IMR-90 (cell line): Measurements from ENCODE around the gene GNL2. TPM values are rescaled to one million over a fixed set of nuclear protein-coding genes. Genes with fewer than 3 reads are reported as not detected.

Experiments used
- ATAC-seq: fragments of 200-7000 bp; cut with Tn5 transposase; 2 replicates; pipeline ENCODE4 v1.9.1; 2020; ENCODE audit warnings: low read depth, mild to moderate bottlenecking, moderate library complexity
- BruUV-seq: library from RNA; stranded (reverse); fragments of 400-500 nt; replicated peaks from 2 replicates; lab custom pipeline; 2021; lab: Mats Ljungman, UMichigan
- CTCF ChIA-PET: fragments of 300-600 bp; formaldehyde crosslinking; extraction: SDS; loops from one replicate; lab custom pipeline; 2021; ENCODE audit warnings: antibody characterized with exemption; lab: Yijun Ruan, JAX
- POLR2A ChIA-PET: fragments of 300-600 bp; sonication (Branson Sonifier 250); formaldehyde crosslinking; loops from one replicate; lab custom pipeline; 2022; ENCODE audit warnings: antibody characterized with exemption; ENCODE audit not compliant: unreplicated experiment; lab: Charles Lee
- DNase-seq: peaks from one replicate; pipeline ENCODE4 v3.0.0; 2013
- H2AFZ ChIP-seq: replicated peaks from 2 replicates; pipeline ENCODE3; 2013; ENCODE audit warnings: low read length, mild to moderate bottlenecking; ENCODE audit not compliant: poor library complexity
- H2AK5ac ChIP-seq: 2 replicates; pipeline ENCODE4 v1.6.1; 2013; ENCODE audit warnings: low read depth, low read length, inconsistent platforms
- H2AK9ac ChIP-seq: replicated peaks from 2 replicates; pipeline ENCODE3; 2013; ENCODE audit warnings: mild to moderate bottlenecking, low read depth, low read length, moderate library complexity; ENCODE audit not compliant: poor library complexity
- H2BK120ac ChIP-seq: 2 replicates; pipeline ENCODE4 v1.6.1; 2013; ENCODE audit warnings: low read depth, low read length, inconsistent platforms
- H2BK15ac ChIP-seq: 3 replicates; pipeline ENCODE4 v1.6.1; 2013; ENCODE audit warnings: low read depth, low read length, inconsistent platforms
- H2BK20ac ChIP-seq: 2 replicates; pipeline ENCODE4 v1.6.1; 2013; ENCODE audit warnings: low read depth, mild to moderate bottlenecking, inconsistent platforms, low read length, moderate library complexity
- H2BK5ac ChIP-seq: 2 replicates; pipeline ENCODE4 v1.6.1; 2013; ENCODE audit warnings: mild to moderate bottlenecking, low read depth, low read length, inconsistent platforms; ENCODE audit not compliant: poor library complexity, severe bottlenecking
- H3K14ac ChIP-seq: replicated peaks from 2 replicates; pipeline ENCODE4 v1.6.1; 2013; ENCODE audit warnings: low read depth, low read length, inconsistent platforms
- H3K18ac ChIP-seq: 2 replicates; pipeline ENCODE4 v1.6.1; 2013; ENCODE audit warnings: low read depth, low read length, control low read depth
- H3K23ac ChIP-seq: 2 replicates; pipeline ENCODE4 v1.6.1; 2013; ENCODE audit warnings: low read depth, low read length, inconsistent platforms
- H3K27ac ChIP-seq: 2 replicates; pipeline ENCODE4 v1.5.1; 2013; ENCODE audit warnings: mild to moderate bottlenecking, control low read depth, low read length; ENCODE audit not compliant: insufficient read depth
- H3K27me3 ChIP-seq: 2 replicates; pipeline ENCODE4 v1.6.1; 2013; ENCODE audit warnings: low read length; ENCODE audit not compliant: control insufficient read depth, insufficient read depth
- H3K36me3 ChIP-seq: 2 replicates; pipeline ENCODE4 v1.6.1; 2013; ENCODE audit warnings: low read length, mixed read lengths; ENCODE audit not compliant: control insufficient read depth, insufficient read depth
- H3K4ac ChIP-seq: 2 replicates; pipeline ENCODE4 v1.6.1; 2013; ENCODE audit warnings: low read depth, low read length, inconsistent platforms
- H3K4me1 ChIP-seq: 2 replicates; pipeline ENCODE4 v1.6.1; 2013; ENCODE audit warnings: low read length, mixed read lengths; ENCODE audit not compliant: control insufficient read depth, insufficient read depth
- H3K4me2 ChIP-seq: 2 replicates; pipeline ENCODE4 v1.6.1; 2013; ENCODE audit warnings: low read depth, mild to moderate bottlenecking, control low read depth, low read length, moderate library complexity
- H3K4me3 ChIP-seq: 2 replicates; pipeline ENCODE4 v1.5.1; 2013; ENCODE audit warnings: low read depth, mild to moderate bottlenecking, control low read depth, low read length, moderate library complexity; ENCODE audit not compliant: insufficient read depth
- H3K56ac ChIP-seq: 2 replicates; pipeline ENCODE4 v1.6.1; 2013; ENCODE audit warnings: low read length, inconsistent platforms; ENCODE audit not compliant: insufficient read depth; ENCODE audit errors: extremely low read depth
- H3K79me1 ChIP-seq, 2 experiments: 2 replicates each; pipeline ENCODE4 v1.6.1; 2013; ENCODE audit warnings: low read length in 2 of 2, inconsistent platforms in 1 of 2, low read depth in 1 of 2
- H3K9ac ChIP-seq: 2 replicates; pipeline ENCODE4 v1.6.1; 2013; ENCODE audit warnings: low read depth, low read length, control low read depth
- H3K9me1 ChIP-seq: 2 replicates; pipeline ENCODE4 v1.6.1; 2013; ENCODE audit warnings: low read length, inconsistent platforms; ENCODE audit not compliant: insufficient read depth
- H3K9me3 ChIP-seq: 2 replicates; pipeline ENCODE4 v1.6.1; 2013; ENCODE audit warnings: low read length; ENCODE audit not compliant: control insufficient read depth, insufficient read depth
- H4K20me1 ChIP-seq: 2 replicates; pipeline ENCODE4 v1.6.1; 2013; ENCODE audit warnings: low read length, inconsistent platforms; ENCODE audit not compliant: insufficient read depth
- H4K5ac ChIP-seq: 2 replicates; pipeline ENCODE4 v1.6.1; 2013; ENCODE audit warnings: mild to moderate bottlenecking, low read depth, low read length, control low read depth
- H4K8ac ChIP-seq, 2 experiments: 2 replicates each; pipeline ENCODE4 v1.6.1; 2013; ENCODE audit warnings: low read depth in 2 of 2, low read length in 2 of 2, control low read depth in 1 of 2, inconsistent platforms in 1 of 2
- H4K91ac ChIP-seq: 2 replicates; pipeline ENCODE4 v1.6.1; 2013; ENCODE audit warnings: low read depth, low read length, inconsistent platforms; ENCODE audit not compliant: insufficient read depth
- BHLHE40 ChIP-seq: fragments of 150-350 bp; IDR thresholded peaks from 2 replicates; pipeline ENCODE4 v1.6.1; 2016; ENCODE audit warnings: mild to moderate bottlenecking, low read depth, low read length
- CEBPB ChIP-seq: IDR thresholded peaks from 2 replicates; pipeline ENCODE4 v1.6.1; 2012; ENCODE audit warnings: low read depth, low read length, improper control_type of control experiment
- CHD1 ChIP-seq: IDR thresholded peaks from 2 replicates; pipeline ENCODE4 v1.6.1; 2012; ENCODE audit warnings: low read depth, low read length, improper control_type of control experiment
- FOS ChIP-seq: fragments of 150-350 bp; IDR thresholded peaks from 2 replicates; pipeline ENCODE4 v1.6.1; 2016; ENCODE audit warnings: low read depth, low read length
- MAFK ChIP-seq: IDR thresholded peaks from 2 replicates; pipeline ENCODE4 v1.6.1; 2012; ENCODE audit warnings: low read depth, low read length, improper control_type of control experiment
- MAZ ChIP-seq: IDR thresholded peaks from 2 replicates; pipeline ENCODE4 v1.6.1; 2012; ENCODE audit warnings: low read depth, mild to moderate bottlenecking, low read length, improper control_type of control experiment, moderate library complexity, borderline replicate concordance
- MXI1 ChIP-seq: IDR thresholded peaks from 2 replicates; pipeline ENCODE4 v1.6.1; 2012; ENCODE audit warnings: low read depth, mild to moderate bottlenecking, low read length, moderate library complexity, borderline replicate concordance
- NFE2L2 ChIP-seq: fragments of 150-350 bp; IDR thresholded peaks from 2 replicates; pipeline ENCODE4 v1.6.1; 2016; ENCODE audit warnings: low read depth, mild to moderate bottlenecking, low read length
- POLR2A ChIP-seq: IDR thresholded peaks from 2 replicates; pipeline ENCODE4 v1.6.1; 2012; ENCODE audit warnings: mild to moderate bottlenecking, low read depth, low read length
- RAD21 ChIP-seq: IDR thresholded peaks from 2 replicates; pipeline ENCODE4 v1.6.1; 2012; ENCODE audit warnings: low read length, improper control_type of control experiment
- RCOR1 ChIP-seq: IDR thresholded peaks from 2 replicates; pipeline ENCODE4 v1.6.1; 2012; ENCODE audit warnings: mild to moderate bottlenecking, low read length, improper control_type of control experiment; ENCODE audit not compliant: insufficient replicate concordance
- RFX5 ChIP-seq: IDR thresholded peaks from 2 replicates; pipeline ENCODE4 v1.8.0; 2012; ENCODE audit warnings: low read depth, mild to moderate bottlenecking, low read length, moderate library complexity
- SMC3 ChIP-seq: fragments of 150-350 bp; IDR thresholded peaks from 2 replicates; pipeline ENCODE4 v1.6.1; 2016; ENCODE audit warnings: low read depth, mild to moderate bottlenecking, antibody characterized with exemption, low read length, moderate library complexity
- WGBS, 2 experiments: methylation state at CpG; one replicate each; pipeline versions ENCODE4 v1.1.5 to v1.1.7; 2013; ENCODE audit warnings: missing lambda C conversion rate in 2 of 2; ENCODE audit not compliant: insufficient read length in 1 of 2; ENCODE audit errors: extremely low coverage in 2 of 2; 5-methylcytosine and 5-hydroxymethylcytosine counted together
- dilution Hi-C: fragments of 300-500 bp; cut with HindIII; formaldehyde crosslinking; loops from one replicate; pipeline ENCODE4 v1.14.3; 2018; ENCODE audit warnings: low sequenced_read_pairs; ENCODE audit not compliant: unreplicated experiment
- in situ Hi-C: fragments of 300-500 bp; cut with MboI; formaldehyde crosslinking; loops from 3 replicates; pipeline ENCODE4 v1.14.3; 2019; ENCODE audit warnings: low sequenced_read_pairs, inconsistent platforms, mixed read lengths
- intact Hi-C: fragments of 100-400 bp; cut with micrococcal nuclease; formaldehyde crosslinking; loops from 2 replicates; pipeline ENCODE4 v1.10.0; 2022
- polyA plus RNA-seq, 3 experiments: library from polyadenylated mRNA; depleted of rRNA; stranded (reverse); fragments of >200 nt; gene quantifications; 2 replicates each; pipeline ENCODE4 v1.2.3, GENCODE V29; 2012; ENCODE audit warnings: low replicate concordance in 1 of 3
- total RNA-seq: library from RNA; depleted of rRNA; stranded (reverse); fragments of >200 nt; gene quantifications from 2 replicates; pipeline ENCODE4 v1.2.3, GENCODE V29; 2012
- TF ChIP-seq, protein P1 (sequence below): conservative IDR thresholded peaks from 2 replicates; pipeline ENCODE4 v1.5.1; 2012; ENCODE audit warnings: mild to moderate bottlenecking, low read depth, low read length, improper control_type of control experiment
- TF ChIP-seq, protein P2 (sequence below): fragments of 150-350 bp; IDR thresholded peaks from 2 replicates; pipeline ENCODE4 v1.6.1; 2017; ENCODE audit warnings: mild to moderate bottlenecking, antibody characterized with exemption, low read length, low read depth
- TF ChIP-seq, protein P3 (sequence below): fragments of 150-350 bp; IDR thresholded peaks from 2 replicates; pipeline ENCODE4 v1.6.1; 2016; ENCODE audit warnings: low read depth, mild to moderate bottlenecking, low read length, moderate library complexity, borderline replicate concordance

Gene GNL2
- total and polyA plus RNA-seq, 2 of the 4 experiments (the other 2 are of a cell fraction) = 42.9 to 77.4 TPM

DNA sequence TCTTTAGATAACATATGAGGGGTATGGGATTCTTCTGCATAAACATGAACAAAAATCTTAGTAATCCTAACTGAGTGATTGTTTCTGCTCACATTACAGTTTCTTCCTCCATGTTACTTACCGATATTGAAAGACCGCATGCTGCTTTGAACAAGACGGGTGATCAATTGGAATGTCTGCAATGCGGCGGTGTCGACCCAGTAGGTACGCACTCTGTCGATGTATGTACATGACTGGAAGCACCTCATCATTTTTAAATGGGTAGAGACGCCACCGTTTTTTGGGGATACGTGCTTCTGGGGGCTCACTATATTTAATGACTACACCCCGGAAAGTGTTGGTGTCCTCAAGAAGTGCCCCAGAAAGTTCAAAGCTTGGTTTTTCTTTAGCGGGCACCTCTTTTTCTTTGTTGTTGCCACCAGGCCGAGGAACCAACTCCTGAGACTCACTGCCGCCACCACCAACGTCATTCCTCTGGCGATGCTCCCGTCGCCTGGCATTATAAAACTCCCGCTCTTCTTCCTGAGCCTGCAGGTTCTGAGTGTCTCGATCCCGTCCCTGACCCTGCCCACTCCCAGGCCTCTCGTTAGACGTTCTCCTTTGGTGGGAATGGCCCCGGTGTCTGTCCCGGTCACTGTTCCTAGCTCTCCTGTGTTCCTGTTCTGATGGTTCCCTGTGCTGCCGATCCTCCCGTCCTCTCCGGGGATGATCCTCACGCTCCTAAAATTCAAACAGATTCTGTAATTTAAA is 55.5 kb downstream of the GNL2 start:
- H3K14ac ChIP-seq = no peak overlapping the region
- no peak overlapping the region for H3K4me2 ChIP-seq
- DNase-seq = no peak
- no peak overlapping the region for H3K18ac ChIP-seq
- 95% methylated on average over 21 of the region's 30 CpGs; no CpG with 5 or more reads in 1 of the 2 experiments for WGBS, 2 experiments
- H2BK5ac ChIP-seq = no peak overlapping the region
- H3K4me1 ChIP-seq = peaks cover 6% of the 10 kb centered on the region; the same call in 1 of the 2 replicates
- no peak overlapping the region for H4K5ac ChIP-seq
- H3K4me3 ChIP-seq = no peak overlapping the region
- H3K9ac ChIP-seq = no peak overlapping the region
- H2BK20ac ChIP-seq = no peak overlapping the region
- POLR2A ChIA-PET = no interaction called here
- H3K9me3 ChIP-seq = no peaks in the 10 kb centered on the region
- no peak for ATAC-seq
- H2BK15ac ChIP-seq = no peak overlapping the region
- H2AFZ ChIP-seq = no peak overlapping the region
- H3K56ac ChIP-seq = no peak overlapping the region
- in situ Hi-C loops (no loop called here), intact Hi-C loops (no loop called here), dilution Hi-C loops (no loop called here)
- peaks cover 10% of the 10 kb centered on the region for H4K20me1 ChIP-seq
- H3K9me1 ChIP-seq = peaks cover 3% of the 10 kb centered on the region; the same call in 1 of the 2 replicates
- no peak overlapping the region for H2AK5ac ChIP-seq
- no peak overlapping the region for H4K91ac ChIP-seq
- H2BK120ac ChIP-seq = no peak overlapping the region
- H4K8ac ChIP-seq = no peak overlapping the region
- peaks cover 33% of the 10 kb centered on the region for H3K36me3 ChIP-seq
- TF ChIP-seq POLR2A = no peak
- TF ChIP-seq, protein P1, sequence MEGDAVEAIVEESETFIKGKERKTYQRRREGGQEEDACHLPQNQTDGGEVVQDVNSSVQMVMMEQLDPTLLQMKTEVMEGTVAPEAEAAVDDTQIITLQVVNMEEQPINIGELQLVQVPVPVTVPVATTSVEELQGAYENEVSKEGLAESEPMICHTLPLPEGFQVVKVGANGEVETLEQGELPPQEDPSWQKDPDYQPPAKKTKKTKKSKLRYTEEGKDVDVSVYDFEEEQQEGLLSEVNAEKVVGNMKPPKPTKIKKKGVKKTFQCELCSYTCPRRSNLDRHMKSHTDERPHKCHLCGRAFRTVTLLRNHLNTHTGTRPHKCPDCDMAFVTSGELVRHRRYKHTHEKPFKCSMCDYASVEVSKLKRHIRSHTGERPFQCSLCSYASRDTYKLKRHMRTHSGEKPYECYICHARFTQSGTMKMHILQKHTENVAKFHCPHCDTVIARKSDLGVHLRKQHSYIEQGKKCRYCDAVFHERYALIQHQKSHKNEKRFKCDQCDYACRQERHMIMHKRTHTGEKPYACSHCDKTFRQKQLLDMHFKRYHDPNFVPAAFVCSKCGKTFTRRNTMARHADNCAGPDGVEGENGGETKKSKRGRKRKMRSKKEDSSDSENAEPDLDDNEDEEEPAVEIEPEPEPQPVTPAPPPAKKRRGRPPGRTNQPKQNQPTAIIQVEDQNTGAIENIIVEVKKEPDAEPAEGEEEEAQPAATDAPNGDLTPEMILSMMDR = no peak
- TF ChIP-seq MAFK = no peak
- TF ChIP-seq NFE2L2 = no peak
- TF ChIP-seq RCOR1 = no peak
- no peak for TF ChIP-seq CHD1
- no peak for TF ChIP-seq FOS
- TF ChIP-seq, protein P2, sequence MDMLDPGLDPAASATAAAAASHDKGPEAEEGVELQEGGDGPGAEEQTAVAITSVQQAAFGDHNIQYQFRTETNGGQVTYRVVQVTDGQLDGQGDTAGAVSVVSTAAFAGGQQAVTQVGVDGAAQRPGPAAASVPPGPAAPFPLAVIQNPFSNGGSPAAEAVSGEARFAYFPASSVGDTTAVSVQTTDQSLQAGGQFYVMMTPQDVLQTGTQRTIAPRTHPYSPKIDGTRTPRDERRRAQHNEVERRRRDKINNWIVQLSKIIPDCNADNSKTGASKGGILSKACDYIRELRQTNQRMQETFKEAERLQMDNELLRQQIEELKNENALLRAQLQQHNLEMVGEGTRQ = no peak
- no peak for TF ChIP-seq MAZ
- no peak for TF ChIP-seq RFX5
- TF ChIP-seq MXI1 = no peak
- TF ChIP-seq SMC3 = no peak
- no peak for TF ChIP-seq CEBPB
- no peak for TF ChIP-seq RAD21
- no peak for TF ChIP-seq BHLHE40
- TF ChIP-seq, protein P3, sequence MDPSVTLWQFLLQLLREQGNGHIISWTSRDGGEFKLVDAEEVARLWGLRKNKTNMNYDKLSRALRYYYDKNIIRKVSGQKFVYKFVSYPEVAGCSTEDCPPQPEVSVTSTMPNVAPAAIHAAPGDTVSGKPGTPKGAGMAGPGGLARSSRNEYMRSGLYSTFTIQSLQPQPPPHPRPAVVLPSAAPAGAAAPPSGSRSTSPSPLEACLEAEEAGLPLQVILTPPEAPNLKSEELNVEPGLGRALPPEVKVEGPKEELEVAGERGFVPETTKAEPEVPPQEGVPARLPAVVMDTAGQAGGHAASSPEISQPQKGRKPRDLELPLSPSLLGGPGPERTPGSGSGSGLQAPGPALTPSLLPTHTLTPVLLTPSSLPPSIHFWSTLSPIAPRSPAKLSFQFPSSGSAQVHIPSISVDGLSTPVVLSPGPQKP = no peak
- H2AK9ac ChIP-seq = no peak overlapping the region
- H3K27ac ChIP-seq = no peak overlapping the region
- peaks cover 27 to 49% of the 10 kb centered on the region in 2 experiments for H3K79me1 ChIP-seq
- no TSS peak for BruUV-seq
- no peak overlapping the region for H3K23ac ChIP-seq
- H3K27me3 ChIP-seq = no peaks in the 10 kb centered on the region
- CTCF ChIA-PET = no interaction called here
- H3K4ac ChIP-seq = no peak overlapping the region
